ENCODE measurements around the gene NT5DC2. TPM values are rescaled to one million over a fixed set of nuclear protein-coding genes. Genes with fewer than 3 reads are reported as not detected.

Gene NT5DC2
- total and polyA plus RNA-seq, 2 of the 8 experiments (the other 6 are each of a cell fraction or from before 2014, with no cell fraction given): 331 to 477 TPM

- TF ChIP-seq, protein P1, sequence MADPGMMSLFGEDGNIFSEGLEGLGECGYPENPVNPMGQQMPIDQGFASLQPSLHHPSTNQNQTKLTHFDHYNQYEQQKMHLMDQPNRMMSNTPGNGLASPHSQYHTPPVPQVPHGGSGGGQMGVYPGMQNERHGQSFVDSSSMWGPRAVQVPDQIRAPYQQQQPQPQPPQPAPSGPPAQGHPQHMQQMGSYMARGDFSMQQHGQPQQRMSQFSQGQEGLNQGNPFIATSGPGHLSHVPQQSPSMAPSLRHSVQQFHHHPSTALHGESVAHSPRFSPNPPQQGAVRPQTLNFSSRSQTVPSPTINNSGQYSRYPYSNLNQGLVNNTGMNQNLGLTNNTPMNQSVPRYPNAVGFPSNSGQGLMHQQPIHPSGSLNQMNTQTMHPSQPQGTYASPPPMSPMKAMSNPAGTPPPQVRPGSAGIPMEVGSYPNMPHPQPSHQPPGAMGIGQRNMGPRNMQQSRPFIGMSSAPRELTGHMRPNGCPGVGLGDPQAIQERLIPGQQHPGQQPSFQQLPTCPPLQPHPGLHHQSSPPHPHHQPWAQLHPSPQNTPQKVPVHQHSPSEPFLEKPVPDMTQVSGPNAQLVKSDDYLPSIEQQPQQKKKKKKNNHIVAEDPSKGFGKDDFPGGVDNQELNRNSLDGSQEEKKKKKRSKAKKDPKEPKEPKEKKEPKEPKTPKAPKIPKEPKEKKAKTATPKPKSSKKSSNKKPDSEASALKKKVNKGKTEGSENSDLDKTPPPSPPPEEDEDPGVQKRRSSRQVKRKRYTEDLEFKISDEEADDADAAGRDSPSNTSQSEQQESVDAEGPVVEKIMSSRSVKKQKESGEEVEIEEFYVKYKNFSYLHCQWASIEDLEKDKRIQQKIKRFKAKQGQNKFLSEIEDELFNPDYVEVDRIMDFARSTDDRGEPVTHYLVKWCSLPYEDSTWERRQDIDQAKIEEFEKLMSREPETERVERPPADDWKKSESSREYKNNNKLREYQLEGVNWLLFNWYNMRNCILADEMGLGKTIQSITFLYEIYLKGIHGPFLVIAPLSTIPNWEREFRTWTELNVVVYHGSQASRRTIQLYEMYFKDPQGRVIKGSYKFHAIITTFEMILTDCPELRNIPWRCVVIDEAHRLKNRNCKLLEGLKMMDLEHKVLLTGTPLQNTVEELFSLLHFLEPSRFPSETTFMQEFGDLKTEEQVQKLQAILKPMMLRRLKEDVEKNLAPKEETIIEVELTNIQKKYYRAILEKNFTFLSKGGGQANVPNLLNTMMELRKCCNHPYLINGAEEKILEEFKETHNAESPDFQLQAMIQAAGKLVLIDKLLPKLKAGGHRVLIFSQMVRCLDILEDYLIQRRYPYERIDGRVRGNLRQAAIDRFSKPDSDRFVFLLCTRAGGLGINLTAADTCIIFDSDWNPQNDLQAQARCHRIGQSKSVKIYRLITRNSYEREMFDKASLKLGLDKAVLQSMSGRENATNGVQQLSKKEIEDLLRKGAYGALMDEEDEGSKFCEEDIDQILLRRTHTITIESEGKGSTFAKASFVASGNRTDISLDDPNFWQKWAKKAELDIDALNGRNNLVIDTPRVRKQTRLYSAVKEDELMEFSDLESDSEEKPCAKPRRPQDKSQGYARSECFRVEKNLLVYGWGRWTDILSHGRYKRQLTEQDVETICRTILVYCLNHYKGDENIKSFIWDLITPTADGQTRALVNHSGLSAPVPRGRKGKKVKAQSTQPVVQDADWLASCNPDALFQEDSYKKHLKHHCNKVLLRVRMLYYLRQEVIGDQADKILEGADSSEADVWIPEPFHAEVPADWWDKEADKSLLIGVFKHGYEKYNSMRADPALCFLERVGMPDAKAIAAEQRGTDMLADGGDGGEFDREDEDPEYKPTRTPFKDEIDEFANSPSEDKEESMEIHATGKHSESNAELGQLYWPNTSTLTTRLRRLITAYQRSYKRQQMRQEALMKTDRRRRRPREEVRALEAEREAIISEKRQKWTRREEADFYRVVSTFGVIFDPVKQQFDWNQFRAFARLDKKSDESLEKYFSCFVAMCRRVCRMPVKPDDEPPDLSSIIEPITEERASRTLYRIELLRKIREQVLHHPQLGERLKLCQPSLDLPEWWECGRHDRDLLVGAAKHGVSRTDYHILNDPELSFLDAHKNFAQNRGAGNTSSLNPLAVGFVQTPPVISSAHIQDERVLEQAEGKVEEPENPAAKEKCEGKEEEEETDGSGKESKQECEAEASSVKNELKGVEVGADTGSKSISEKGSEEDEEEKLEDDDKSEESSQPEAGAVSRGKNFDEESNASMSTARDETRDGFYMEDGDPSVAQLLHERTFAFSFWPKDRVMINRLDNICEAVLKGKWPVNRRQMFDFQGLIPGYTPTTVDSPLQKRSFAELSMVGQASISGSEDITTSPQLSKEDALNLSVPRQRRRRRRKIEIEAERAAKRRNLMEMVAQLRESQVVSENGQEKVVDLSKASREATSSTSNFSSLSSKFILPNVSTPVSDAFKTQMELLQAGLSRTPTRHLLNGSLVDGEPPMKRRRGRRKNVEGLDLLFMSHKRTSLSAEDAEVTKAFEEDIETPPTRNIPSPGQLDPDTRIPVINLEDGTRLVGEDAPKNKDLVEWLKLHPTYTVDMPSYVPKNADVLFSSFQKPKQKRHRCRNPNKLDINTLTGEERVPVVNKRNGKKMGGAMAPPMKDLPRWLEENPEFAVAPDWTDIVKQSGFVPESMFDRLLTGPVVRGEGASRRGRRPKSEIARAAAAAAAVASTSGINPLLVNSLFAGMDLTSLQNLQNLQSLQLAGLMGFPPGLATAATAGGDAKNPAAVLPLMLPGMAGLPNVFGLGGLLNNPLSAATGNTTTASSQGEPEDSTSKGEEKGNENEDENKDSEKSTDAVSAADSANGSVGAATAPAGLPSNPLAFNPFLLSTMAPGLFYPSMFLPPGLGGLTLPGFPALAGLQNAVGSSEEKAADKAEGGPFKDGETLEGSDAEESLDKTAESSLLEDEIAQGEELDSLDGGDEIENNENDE (IDR thresholded peaks at IDR 0.05; ENCODE audit: insufficient replicate concordance, low read length): no peak
- TF ChIP-seq TEAD4 (IDR thresholded peaks at IDR 0.05; ENCODE audit: low read depth, low read length): no peak
- no peak for TF ChIP-seq HDAC6 (IDR thresholded peaks at IDR 0.05; ENCODE audit: low read depth, low read length)
- TF ChIP-seq RAD21 (IDR thresholded peaks at IDR 0.05 in 1 of 2, conservative IDR thresholded peaks at IDR 0.05 in 1 of 2; ENCODE audit: low read depth in 2 of 2, low read length in 2 of 2): no peak
- TF ChIP-seq CREB1 (IDR thresholded peaks at IDR 0.05): no peak
- TF ChIP-seq EZH2 (IDR thresholded peaks at IDR 0.05; ENCODE audit: low read depth, low read length, severe bottlenecking): no peak
- TF ChIP-seq MAFK (IDR thresholded peaks at IDR 0.05; ENCODE audit: low read depth, low read length): no peak
- TF ChIP-seq RXRA (IDR thresholded peaks at IDR 0.05; ENCODE audit: insufficient read depth, low read depth, low read length): no peak
Observed at GRCh38 chr3:52477076-52477795, 56.4 kb downstream of the NT5DC2 start (continued).
